ENCODE data around the gene S100A14.

DNA sequence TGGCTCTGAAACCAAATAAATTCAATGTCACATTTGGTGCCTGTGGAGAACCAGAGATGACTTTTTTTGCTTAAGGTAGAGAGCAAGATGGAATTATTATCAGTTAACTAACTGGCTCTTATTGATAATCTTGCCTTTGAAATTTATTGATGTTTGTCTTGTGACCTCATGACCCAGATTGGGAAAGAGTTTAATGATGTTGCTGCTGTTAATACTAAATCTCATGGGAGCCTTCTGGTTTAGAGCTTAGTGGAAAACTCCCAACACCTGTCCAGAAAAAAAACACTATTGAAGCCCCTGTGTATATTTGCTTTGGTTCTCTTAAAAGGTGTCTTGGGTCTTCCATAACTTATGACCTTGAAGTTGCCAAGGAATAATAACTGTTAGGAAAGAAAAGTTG, 27.7 kb upstream of the S100A14 start:
- TF ChIP-seq SREBF2 (CRISPR knock-in tag; IDR thresholded peaks at IDR 0.05) (no peak), SMAD2 (IDR thresholded peaks at IDR 0.05; ENCODE audit: low read depth, low read length) (no peak), ZKSCAN8 (CRISPR knock-in tag; IDR thresholded peaks at IDR 0.05) (no peak), CAMTA2 (CRISPR knock-in tag; conservative IDR thresholded peaks at IDR 0.05) (no peak), EP300 (IDR thresholded peaks at IDR 0.05; ENCODE audit: low read length) (no peak), POLR2A (conservative IDR thresholded peaks at IDR 0.05) (no peak)
- TF ChIP-seq, protein P1, sequence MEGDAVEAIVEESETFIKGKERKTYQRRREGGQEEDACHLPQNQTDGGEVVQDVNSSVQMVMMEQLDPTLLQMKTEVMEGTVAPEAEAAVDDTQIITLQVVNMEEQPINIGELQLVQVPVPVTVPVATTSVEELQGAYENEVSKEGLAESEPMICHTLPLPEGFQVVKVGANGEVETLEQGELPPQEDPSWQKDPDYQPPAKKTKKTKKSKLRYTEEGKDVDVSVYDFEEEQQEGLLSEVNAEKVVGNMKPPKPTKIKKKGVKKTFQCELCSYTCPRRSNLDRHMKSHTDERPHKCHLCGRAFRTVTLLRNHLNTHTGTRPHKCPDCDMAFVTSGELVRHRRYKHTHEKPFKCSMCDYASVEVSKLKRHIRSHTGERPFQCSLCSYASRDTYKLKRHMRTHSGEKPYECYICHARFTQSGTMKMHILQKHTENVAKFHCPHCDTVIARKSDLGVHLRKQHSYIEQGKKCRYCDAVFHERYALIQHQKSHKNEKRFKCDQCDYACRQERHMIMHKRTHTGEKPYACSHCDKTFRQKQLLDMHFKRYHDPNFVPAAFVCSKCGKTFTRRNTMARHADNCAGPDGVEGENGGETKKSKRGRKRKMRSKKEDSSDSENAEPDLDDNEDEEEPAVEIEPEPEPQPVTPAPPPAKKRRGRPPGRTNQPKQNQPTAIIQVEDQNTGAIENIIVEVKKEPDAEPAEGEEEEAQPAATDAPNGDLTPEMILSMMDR (IDR thresholded peaks at IDR 0.05 in 2 of 3, conservative IDR thresholded peaks at IDR 0.05 in 1 of 3; ENCODE audit: insufficient read depth in 2 of 3, low read depth in 1 of 3, low read length in 3 of 3): no peak

Measured in K562 (cell line).